G401.6 (cell line): Measurements from ENCODE around the gene PFDN6.

Source experiments
- FAIRE-seq: peaks from 2 replicates; lab custom pipeline; 2012; peaks lifted over from hg19 to GRCh38; lab: Jason Lieb, UNC

The PFDN6 gene

GRCh38 chr6:33317419-33317668 is 27.9 kb downstream of the PFDN6 start:
- no peak for FAIRE-seq

- FAIRE-seq = peak; percentile 99
Measured at GRCh38 chr6:33317669-33318425, 28.4 kb downstream of the PFDN6 start, which contains the start of gene ZBTB22. Gene ZBTB22, minus strand, starts transcription at chr6:33317744. Its CDS starts 828 bp downstream, at chr6:33316916.

GRCh38 chr6:33318426-33319073 is 29.1 kb downstream of the PFDN6 start:
- FAIRE-seq = no peak

DNA sequence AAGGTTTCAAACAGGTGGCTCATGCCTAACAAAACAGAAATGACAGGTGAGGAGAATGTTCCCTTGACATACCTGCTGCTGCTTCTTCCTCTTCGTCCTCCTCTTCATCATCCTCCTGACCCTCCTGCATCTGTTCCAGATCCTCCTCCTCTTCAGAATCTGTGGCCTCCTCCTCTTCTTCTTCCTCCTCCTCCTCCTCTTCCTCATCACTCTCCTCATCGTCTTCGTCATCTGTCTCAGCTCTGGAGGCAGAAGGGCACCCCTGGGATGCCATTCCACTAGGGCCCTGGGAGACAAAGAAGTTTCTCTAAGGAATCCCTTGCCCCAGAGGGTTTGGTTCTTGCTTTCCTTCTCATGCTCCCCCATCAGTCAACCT is 30.5 kb downstream of the PFDN6 start:
- FAIRE-seq = no peak

DNA sequence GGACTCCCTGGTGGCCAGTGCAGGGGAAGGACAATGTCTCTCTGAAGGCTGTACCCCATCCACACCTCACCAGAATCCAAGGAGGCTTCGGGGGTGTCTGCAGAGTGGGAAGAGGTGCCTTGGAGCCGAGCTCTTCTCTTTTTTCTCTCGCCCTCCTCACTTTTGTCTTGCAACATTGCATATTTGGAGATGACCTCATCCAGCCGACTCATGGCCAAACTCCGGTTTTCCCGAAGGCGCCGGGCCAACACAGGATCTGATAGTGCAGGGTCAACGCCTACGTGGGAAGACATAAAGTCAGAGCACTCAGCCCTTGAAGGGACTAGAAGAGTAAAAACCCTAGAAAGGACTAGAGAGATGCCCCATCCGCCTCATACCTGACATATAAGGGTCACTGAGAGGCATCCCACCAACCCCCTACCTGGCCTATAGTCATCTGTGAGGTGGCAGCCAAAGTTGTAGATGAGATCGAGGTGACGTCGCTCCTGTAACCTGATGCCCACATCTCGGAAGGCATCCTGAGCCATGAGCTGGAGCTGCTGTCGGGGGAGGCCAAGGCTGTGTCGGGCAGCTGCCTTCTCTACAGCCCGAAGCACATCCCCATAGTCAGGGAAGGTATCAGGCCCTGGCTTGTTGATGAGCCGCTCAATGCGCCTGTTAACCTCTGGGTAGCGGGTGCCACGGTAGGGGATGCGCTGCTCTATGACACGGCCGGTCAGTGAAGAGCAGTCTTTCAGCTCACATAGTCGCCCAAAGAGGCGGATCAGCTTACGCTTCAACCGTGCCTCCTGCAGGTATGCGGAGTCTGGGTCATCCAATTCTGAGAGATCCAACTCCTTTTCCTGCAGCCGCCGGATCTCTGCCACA is 31.1 kb downstream of the PFDN6 start:
- FAIRE-seq = no peak

GRCh38 chr6:33321227-33321626 is 31.8 kb downstream of the PFDN6 start:
- FAIRE-seq = no peak

DNA sequence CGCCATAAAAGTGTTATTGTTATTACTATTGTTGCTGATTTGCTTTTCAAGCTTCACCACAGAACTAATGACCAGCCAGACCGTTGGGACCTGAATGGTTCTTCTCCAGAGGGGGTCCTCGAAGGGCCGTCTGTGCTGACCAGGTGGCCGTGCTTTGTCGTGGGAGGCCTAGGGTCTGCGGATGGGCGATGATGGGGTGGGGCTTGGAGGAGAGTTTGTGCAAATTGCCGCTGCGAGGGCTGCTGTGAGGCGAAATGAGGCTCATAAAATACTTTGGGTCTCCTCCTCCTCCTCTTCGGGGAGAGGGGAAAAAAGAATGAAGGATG is 34.2 kb downstream of the PFDN6 start:
- no peak for FAIRE-seq

DNA sequence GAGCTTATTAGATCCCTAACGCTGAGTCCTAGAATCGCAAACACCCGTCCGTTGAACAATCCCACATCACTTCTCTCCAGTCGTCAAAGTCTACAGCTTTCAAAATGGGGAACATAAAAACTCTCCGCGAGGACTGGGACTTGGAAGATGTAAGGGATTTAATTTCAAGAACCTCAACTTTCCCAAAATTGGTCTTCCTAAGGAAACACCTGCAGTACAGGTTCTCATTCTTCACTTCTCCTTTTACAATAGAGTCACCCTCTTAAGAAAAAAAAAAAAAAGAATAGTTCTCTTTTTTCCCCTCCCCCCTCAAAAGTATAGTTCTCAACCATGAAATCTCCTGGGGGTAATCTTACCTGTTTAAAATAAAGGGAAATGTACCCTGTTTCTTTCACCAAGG is 34.7 kb downstream of the PFDN6 start:
- no peak for FAIRE-seq

- FAIRE-seq = no peak
Measured at GRCh38 chr6:33329058-33329457, 39.7 kb downstream of the PFDN6 start.

- FAIRE-seq = no peak
Measured at GRCh38 chr6:33330736-33331135, 41.3 kb downstream of the PFDN6 start.

DNA sequence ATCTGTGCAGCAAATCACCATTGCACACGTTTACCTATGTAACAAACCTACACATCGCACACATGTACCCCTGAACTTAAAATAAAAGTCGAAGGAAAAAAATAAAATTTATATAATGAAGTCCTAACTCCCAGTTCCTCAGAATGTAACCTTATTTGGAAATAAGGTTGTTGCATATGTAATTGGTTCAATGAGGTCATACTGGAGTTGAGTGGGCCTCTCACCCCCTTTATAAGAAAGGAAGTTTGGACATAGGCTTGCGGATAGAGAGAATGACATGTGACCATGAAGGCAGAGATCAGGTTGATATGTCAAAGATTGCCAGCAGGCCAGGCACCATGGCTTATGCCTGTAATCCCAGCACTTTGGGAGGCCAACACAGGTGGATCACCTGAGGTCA is 44.3 kb downstream of the PFDN6 start:
- FAIRE-seq = no peak

- no peak for FAIRE-seq
Measured at GRCh38 chr6:33335916-33336315, 46.5 kb downstream of the PFDN6 start.

DNA sequence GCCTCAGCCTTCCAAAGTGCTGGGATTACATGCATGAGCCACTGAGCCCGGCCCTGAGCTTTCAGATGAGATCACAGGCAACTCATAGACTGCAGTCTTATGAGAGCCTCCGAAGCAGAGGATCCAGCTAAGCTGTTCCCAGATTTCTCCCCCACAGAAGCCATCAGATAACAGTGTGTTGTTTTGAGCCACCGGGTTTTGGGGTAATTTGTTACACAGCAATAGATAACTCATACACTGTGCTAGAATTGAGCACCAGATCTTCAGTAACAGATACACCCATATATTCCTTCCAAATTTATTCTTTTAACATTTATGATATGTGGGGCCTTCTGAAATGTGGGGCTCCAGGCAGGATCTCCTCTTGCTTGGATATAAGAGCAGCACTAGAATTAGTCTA is 47.1 kb downstream of the PFDN6 start:
- no peak for FAIRE-seq

- no peak for FAIRE-seq
Measured at GRCh38 chr6:33339193-33339592, 49.8 kb downstream of the PFDN6 start.
